Nephron progenitor cell (in vitro differentiated cells): ENCODE data around the gene CHD5.

ENCODE experiments used
- DNase-seq: peaks from one replicate; pipeline ENCODE4 v3.0.0; 2021
- H3K27ac Mint-ChIP-seq: 2 replicates; pipeline ENCODE4 v1.8.0; 2021; ENCODE audit warnings: mild to moderate bottlenecking, moderate library complexity, mixed read lengths
- H3K27me3 Mint-ChIP-seq: 2 replicates; pipeline ENCODE4 v1.8.0; 2021; ENCODE audit warnings: mild to moderate bottlenecking, low read depth, mixed read lengths; ENCODE audit not compliant: poor library complexity
- H3K36me3 Mint-ChIP-seq: 2 replicates; pipeline ENCODE4 v1.8.0; 2021; ENCODE audit warnings: low read depth, mixed read lengths
- H3K4me1 Mint-ChIP-seq: 2 replicates; pipeline ENCODE4 v1.8.0; 2021; ENCODE audit warnings: mixed read lengths
- H3K4me3 Mint-ChIP-seq: 2 replicates; pipeline ENCODE4 v1.8.0; 2021; ENCODE audit warnings: mild to moderate bottlenecking, moderate library complexity, mixed read lengths
- H3K9me3 Mint-ChIP-seq: 2 replicates; pipeline ENCODE4 v1.8.0; 2021; ENCODE audit warnings: mild to moderate bottlenecking, moderate library complexity, mixed read lengths
- CTCF ChIP-seq: fragments of 200-600 bp; sonication (generic); IDR thresholded peaks from 2 replicates; pipeline ENCODE4 v1.5.0; 2021; ENCODE audit warnings: antibody characterized with exemption

Gene CHD5

GRCh38 chr1:6178751-6179563 is 1.2 kb downstream of the CHD5 start:
- H3K4me1 Mint-ChIP-seq, result peaks cover 25% of the 10 kb centered on the region
- H3K9me3 Mint-ChIP-seq, result peaks cover 3% of the 10 kb centered on the region
- peak; percentile 42 for DNase-seq
- H3K4me3 Mint-ChIP-seq, result peak overlapping the region; percentile 69
- TF ChIP-seq CTCF, result no peak
- no peak overlapping the region for H3K27ac Mint-ChIP-seq
- peaks cover 3% of the 10 kb centered on the region for H3K36me3 Mint-ChIP-seq
- peaks cover 39% of the 10 kb centered on the region for H3K27me3 Mint-ChIP-seq

GRCh38 chr1:6177681-6178380 is 2.3 kb downstream of the CHD5 start:
- DNase-seq, result no peak
- Mint-ChIP-seq H3K36me3 (peaks cover under 1% of the 10 kb centered on the region), H3K27ac (no peak overlapping the region), H3K4me3 (peak overlapping the region; percentile 32), H3K9me3 (peaks cover 1% of the 10 kb centered on the region), H3K27me3 (peaks cover 28% of the 10 kb centered on the region), H3K4me1 (peaks cover 25% of the 10 kb centered on the region)
- TF ChIP-seq CTCF, result no peak

- no peak for DNase-seq
- Mint-ChIP-seq H3K36me3 (no peaks in the 10 kb centered on the region), H3K27ac (no peak overlapping the region), H3K27me3 (peaks cover 23% of the 10 kb centered on the region), H3K4me1 (peaks cover 24% of the 10 kb centered on the region), H3K9me3 (no peaks in the 10 kb centered on the region), H3K4me3 (no peak overlapping the region)
- no peak for TF ChIP-seq CTCF
Measured at GRCh38 chr1:6176779-6177178, 3.3 kb downstream of the CHD5 start.

GRCh38 chr1:6175411-6175828 is 4.7 kb downstream of the CHD5 start:
- no peak for TF ChIP-seq CTCF
- no peaks in the 10 kb centered on the region for H3K36me3 Mint-ChIP-seq
- H3K27ac Mint-ChIP-seq, result no peak overlapping the region
- H3K9me3 Mint-ChIP-seq, result no peaks in the 10 kb centered on the region
- peaks cover 10% of the 10 kb centered on the region for H3K27me3 Mint-ChIP-seq
- DNase-seq, result no peak
- no peak overlapping the region for H3K4me3 Mint-ChIP-seq
- peaks cover 19% of the 10 kb centered on the region for H3K4me1 Mint-ChIP-seq

- DNase-seq, result no peak
- H3K9me3 Mint-ChIP-seq, result no peaks in the 10 kb centered on the region
- H3K27me3 Mint-ChIP-seq, result peaks cover 5% of the 10 kb centered on the region
- H3K36me3 Mint-ChIP-seq, result no peaks in the 10 kb centered on the region
- peaks cover 19% of the 10 kb centered on the region for H3K4me1 Mint-ChIP-seq
- H3K4me3 Mint-ChIP-seq, result no peak overlapping the region
- H3K27ac Mint-ChIP-seq, result no peak overlapping the region
- no peak for TF ChIP-seq CTCF
Measured at GRCh38 chr1:6174621-6175410, 5.3 kb downstream of the CHD5 start.
